Hepatocyte (in vitro differentiated cells): ENCODE measurements around the gene MEGF11.

Source experiments
- EZH2phosphoT487 ChIP-seq: fragments of 200-600 bp; sonication (generic); IDR thresholded peaks from one replicate; pipeline ENCODE4 v1.6.1; 2018; ENCODE audit warnings: antibody characterized with exemption, mild to moderate bottlenecking, low read depth, moderate library complexity; ENCODE audit not compliant: unreplicated experiment, severe bottlenecking
- TF ChIP-seq, protein P1 (sequence below): fragments of 200-600 bp; sonication (generic); IDR thresholded peaks from 2 replicates; pipeline ENCODE4 v1.5.1; 2016; ENCODE audit warnings: antibody characterized with exemption, mild to moderate bottlenecking; ENCODE audit not compliant: poor library complexity

DNA sequence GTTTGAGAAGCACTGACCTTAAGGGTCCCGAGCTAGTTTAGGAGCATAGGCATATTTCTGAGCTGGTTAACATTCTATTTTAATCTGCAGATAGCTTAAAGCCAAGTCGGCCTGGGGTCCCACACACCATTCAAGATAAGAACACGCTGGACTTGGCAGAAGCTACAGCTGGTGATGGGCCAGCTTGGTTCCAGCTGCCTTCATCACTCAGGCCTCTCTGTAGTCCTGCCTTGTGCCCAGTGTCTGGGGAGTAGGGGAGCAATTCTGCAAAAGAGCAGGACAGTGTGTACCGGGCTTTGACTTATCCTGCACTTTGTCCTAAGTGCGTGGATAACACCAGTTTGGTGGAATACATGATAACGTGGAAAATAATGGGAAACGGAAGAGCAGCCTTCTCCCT is 164.5 kb downstream of the MEGF11 start:
- TF ChIP-seq, protein P1, sequence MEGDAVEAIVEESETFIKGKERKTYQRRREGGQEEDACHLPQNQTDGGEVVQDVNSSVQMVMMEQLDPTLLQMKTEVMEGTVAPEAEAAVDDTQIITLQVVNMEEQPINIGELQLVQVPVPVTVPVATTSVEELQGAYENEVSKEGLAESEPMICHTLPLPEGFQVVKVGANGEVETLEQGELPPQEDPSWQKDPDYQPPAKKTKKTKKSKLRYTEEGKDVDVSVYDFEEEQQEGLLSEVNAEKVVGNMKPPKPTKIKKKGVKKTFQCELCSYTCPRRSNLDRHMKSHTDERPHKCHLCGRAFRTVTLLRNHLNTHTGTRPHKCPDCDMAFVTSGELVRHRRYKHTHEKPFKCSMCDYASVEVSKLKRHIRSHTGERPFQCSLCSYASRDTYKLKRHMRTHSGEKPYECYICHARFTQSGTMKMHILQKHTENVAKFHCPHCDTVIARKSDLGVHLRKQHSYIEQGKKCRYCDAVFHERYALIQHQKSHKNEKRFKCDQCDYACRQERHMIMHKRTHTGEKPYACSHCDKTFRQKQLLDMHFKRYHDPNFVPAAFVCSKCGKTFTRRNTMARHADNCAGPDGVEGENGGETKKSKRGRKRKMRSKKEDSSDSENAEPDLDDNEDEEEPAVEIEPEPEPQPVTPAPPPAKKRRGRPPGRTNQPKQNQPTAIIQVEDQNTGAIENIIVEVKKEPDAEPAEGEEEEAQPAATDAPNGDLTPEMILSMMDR, result no peak
- no peak for TF ChIP-seq EZH2phosphoT487
